IMR-90 (cell line): ENCODE measurements around the gene SLC6A7. TPM values are rescaled to one million over a fixed set of nuclear protein-coding genes. Genes with fewer than 3 reads are reported as not detected.

Experiments used
- ATAC-seq: fragments of 200-7000 bp; cut with Tn5 transposase; 2 replicates; pipeline ENCODE4 v1.9.1; 2020; ENCODE audit warnings: low read depth, mild to moderate bottlenecking, moderate library complexity
- BruUV-seq: library from RNA; stranded (reverse); fragments of 400-500 nt; replicated peaks from 2 replicates; lab custom pipeline; 2021; lab: Mats Ljungman, UMichigan
- CTCF ChIA-PET: fragments of 300-600 bp; formaldehyde crosslinking; extraction: SDS; loops from one replicate; lab custom pipeline; 2021; ENCODE audit warnings: antibody characterized with exemption; lab: Yijun Ruan, JAX
- POLR2A ChIA-PET: fragments of 300-600 bp; sonication (Branson Sonifier 250); formaldehyde crosslinking; loops from one replicate; lab custom pipeline; 2022; ENCODE audit warnings: antibody characterized with exemption; ENCODE audit not compliant: unreplicated experiment; lab: Charles Lee
- DNase-seq: peaks from one replicate; pipeline ENCODE4 v3.0.0; 2013
- H2AFZ ChIP-seq: replicated peaks from 2 replicates; pipeline ENCODE3; 2013; ENCODE audit warnings: low read length, mild to moderate bottlenecking; ENCODE audit not compliant: poor library complexity
- H2AK5ac ChIP-seq: 2 replicates; pipeline ENCODE4 v1.6.1; 2013; ENCODE audit warnings: low read depth, low read length, inconsistent platforms
- H2AK9ac ChIP-seq: replicated peaks from 2 replicates; pipeline ENCODE3; 2013; ENCODE audit warnings: mild to moderate bottlenecking, low read depth, low read length, moderate library complexity; ENCODE audit not compliant: poor library complexity
- H2BK120ac ChIP-seq: 2 replicates; pipeline ENCODE4 v1.6.1; 2013; ENCODE audit warnings: low read depth, low read length, inconsistent platforms
- H2BK15ac ChIP-seq: 3 replicates; pipeline ENCODE4 v1.6.1; 2013; ENCODE audit warnings: low read depth, low read length, inconsistent platforms
- H2BK20ac ChIP-seq: 2 replicates; pipeline ENCODE4 v1.6.1; 2013; ENCODE audit warnings: low read depth, mild to moderate bottlenecking, inconsistent platforms, low read length, moderate library complexity
- H2BK5ac ChIP-seq: 2 replicates; pipeline ENCODE4 v1.6.1; 2013; ENCODE audit warnings: mild to moderate bottlenecking, low read depth, low read length, inconsistent platforms; ENCODE audit not compliant: poor library complexity, severe bottlenecking
- H3K14ac ChIP-seq: replicated peaks from 2 replicates; pipeline ENCODE4 v1.6.1; 2013; ENCODE audit warnings: low read depth, low read length, inconsistent platforms
- H3K18ac ChIP-seq: 2 replicates; pipeline ENCODE4 v1.6.1; 2013; ENCODE audit warnings: low read depth, low read length, control low read depth
- H3K23ac ChIP-seq: 2 replicates; pipeline ENCODE4 v1.6.1; 2013; ENCODE audit warnings: low read depth, low read length, inconsistent platforms
- H3K27ac ChIP-seq: 2 replicates; pipeline ENCODE4 v1.5.1; 2013; ENCODE audit warnings: mild to moderate bottlenecking, control low read depth, low read length; ENCODE audit not compliant: insufficient read depth
- H3K27me3 ChIP-seq: 2 replicates; pipeline ENCODE4 v1.6.1; 2013; ENCODE audit warnings: low read length; ENCODE audit not compliant: control insufficient read depth, insufficient read depth
- H3K36me3 ChIP-seq: 2 replicates; pipeline ENCODE4 v1.6.1; 2013; ENCODE audit warnings: low read length, mixed read lengths; ENCODE audit not compliant: control insufficient read depth, insufficient read depth
- H3K4ac ChIP-seq: 2 replicates; pipeline ENCODE4 v1.6.1; 2013; ENCODE audit warnings: low read depth, low read length, inconsistent platforms
- H3K4me1 ChIP-seq: 2 replicates; pipeline ENCODE4 v1.6.1; 2013; ENCODE audit warnings: low read length, mixed read lengths; ENCODE audit not compliant: control insufficient read depth, insufficient read depth
- H3K4me2 ChIP-seq: 2 replicates; pipeline ENCODE4 v1.6.1; 2013; ENCODE audit warnings: low read depth, mild to moderate bottlenecking, control low read depth, low read length, moderate library complexity
- H3K4me3 ChIP-seq: 2 replicates; pipeline ENCODE4 v1.5.1; 2013; ENCODE audit warnings: low read depth, mild to moderate bottlenecking, control low read depth, low read length, moderate library complexity; ENCODE audit not compliant: insufficient read depth
- H3K56ac ChIP-seq: 2 replicates; pipeline ENCODE4 v1.6.1; 2013; ENCODE audit warnings: low read length, inconsistent platforms; ENCODE audit not compliant: insufficient read depth; ENCODE audit errors: extremely low read depth
- H3K79me1 ChIP-seq, 2 experiments: 2 replicates each; pipeline ENCODE4 v1.6.1; 2013; ENCODE audit warnings: low read length in 2 of 2, inconsistent platforms in 1 of 2, low read depth in 1 of 2
- H3K9ac ChIP-seq: 2 replicates; pipeline ENCODE4 v1.6.1; 2013; ENCODE audit warnings: low read depth, low read length, control low read depth
- H3K9me1 ChIP-seq: 2 replicates; pipeline ENCODE4 v1.6.1; 2013; ENCODE audit warnings: low read length, inconsistent platforms; ENCODE audit not compliant: insufficient read depth
- H3K9me3 ChIP-seq: 2 replicates; pipeline ENCODE4 v1.6.1; 2013; ENCODE audit warnings: low read length; ENCODE audit not compliant: control insufficient read depth, insufficient read depth
- H4K20me1 ChIP-seq: 2 replicates; pipeline ENCODE4 v1.6.1; 2013; ENCODE audit warnings: low read length, inconsistent platforms; ENCODE audit not compliant: insufficient read depth
- H4K5ac ChIP-seq: 2 replicates; pipeline ENCODE4 v1.6.1; 2013; ENCODE audit warnings: mild to moderate bottlenecking, low read depth, low read length, control low read depth
- H4K8ac ChIP-seq, 2 experiments: 2 replicates each; pipeline ENCODE4 v1.6.1; 2013; ENCODE audit warnings: low read depth in 2 of 2, low read length in 2 of 2, control low read depth in 1 of 2, inconsistent platforms in 1 of 2
- H4K91ac ChIP-seq: 2 replicates; pipeline ENCODE4 v1.6.1; 2013; ENCODE audit warnings: low read depth, low read length, inconsistent platforms; ENCODE audit not compliant: insufficient read depth
- BHLHE40 ChIP-seq: fragments of 150-350 bp; IDR thresholded peaks from 2 replicates; pipeline ENCODE4 v1.6.1; 2016; ENCODE audit warnings: mild to moderate bottlenecking, low read depth, low read length
- CEBPB ChIP-seq: IDR thresholded peaks from 2 replicates; pipeline ENCODE4 v1.6.1; 2012; ENCODE audit warnings: low read depth, low read length, improper control_type of control experiment
- CHD1 ChIP-seq: IDR thresholded peaks from 2 replicates; pipeline ENCODE4 v1.6.1; 2012; ENCODE audit warnings: low read depth, low read length, improper control_type of control experiment
- FOS ChIP-seq: fragments of 150-350 bp; IDR thresholded peaks from 2 replicates; pipeline ENCODE4 v1.6.1; 2016; ENCODE audit warnings: low read depth, low read length
- MAFK ChIP-seq: IDR thresholded peaks from 2 replicates; pipeline ENCODE4 v1.6.1; 2012; ENCODE audit warnings: low read depth, low read length, improper control_type of control experiment
- MAZ ChIP-seq: IDR thresholded peaks from 2 replicates; pipeline ENCODE4 v1.6.1; 2012; ENCODE audit warnings: low read depth, mild to moderate bottlenecking, low read length, improper control_type of control experiment, moderate library complexity, borderline replicate concordance
- MXI1 ChIP-seq: IDR thresholded peaks from 2 replicates; pipeline ENCODE4 v1.6.1; 2012; ENCODE audit warnings: low read depth, mild to moderate bottlenecking, low read length, moderate library complexity, borderline replicate concordance
- NFE2L2 ChIP-seq: fragments of 150-350 bp; IDR thresholded peaks from 2 replicates; pipeline ENCODE4 v1.6.1; 2016; ENCODE audit warnings: low read depth, mild to moderate bottlenecking, low read length
- POLR2A ChIP-seq: IDR thresholded peaks from 2 replicates; pipeline ENCODE4 v1.6.1; 2012; ENCODE audit warnings: mild to moderate bottlenecking, low read depth, low read length
- RAD21 ChIP-seq: IDR thresholded peaks from 2 replicates; pipeline ENCODE4 v1.6.1; 2012; ENCODE audit warnings: low read length, improper control_type of control experiment
- RCOR1 ChIP-seq: IDR thresholded peaks from 2 replicates; pipeline ENCODE4 v1.6.1; 2012; ENCODE audit warnings: mild to moderate bottlenecking, low read length, improper control_type of control experiment; ENCODE audit not compliant: insufficient replicate concordance
- RFX5 ChIP-seq: IDR thresholded peaks from 2 replicates; pipeline ENCODE4 v1.8.0; 2012; ENCODE audit warnings: low read depth, mild to moderate bottlenecking, low read length, moderate library complexity
- SMC3 ChIP-seq: fragments of 150-350 bp; IDR thresholded peaks from 2 replicates; pipeline ENCODE4 v1.6.1; 2016; ENCODE audit warnings: low read depth, mild to moderate bottlenecking, antibody characterized with exemption, low read length, moderate library complexity
- WGBS, 2 experiments: methylation state at CpG; one replicate each; pipeline versions ENCODE4 v1.1.5 to v1.1.7; 2013; ENCODE audit warnings: missing lambda C conversion rate in 2 of 2; ENCODE audit not compliant: insufficient read length in 1 of 2; ENCODE audit errors: extremely low coverage in 2 of 2; 5-methylcytosine and 5-hydroxymethylcytosine counted together
- dilution Hi-C: fragments of 300-500 bp; cut with HindIII; formaldehyde crosslinking; loops from one replicate; pipeline ENCODE4 v1.14.3; 2018; ENCODE audit warnings: low sequenced_read_pairs; ENCODE audit not compliant: unreplicated experiment
- in situ Hi-C: fragments of 300-500 bp; cut with MboI; formaldehyde crosslinking; loops from 3 replicates; pipeline ENCODE4 v1.14.3; 2019; ENCODE audit warnings: low sequenced_read_pairs, inconsistent platforms, mixed read lengths
- intact Hi-C: fragments of 100-400 bp; cut with micrococcal nuclease; formaldehyde crosslinking; loops from 2 replicates; pipeline ENCODE4 v1.10.0; 2022
- polyA plus RNA-seq, 3 experiments: library from polyadenylated mRNA; depleted of rRNA; stranded (reverse); fragments of >200 nt; gene quantifications; 2 replicates each; pipeline ENCODE4 v1.2.3, GENCODE V29; 2012; ENCODE audit warnings: low replicate concordance in 1 of 3
- total RNA-seq: library from RNA; depleted of rRNA; stranded (reverse); fragments of >200 nt; gene quantifications from 2 replicates; pipeline ENCODE4 v1.2.3, GENCODE V29; 2012
- TF ChIP-seq, protein P1 (sequence below): conservative IDR thresholded peaks from 2 replicates; pipeline ENCODE4 v1.5.1; 2012; ENCODE audit warnings: mild to moderate bottlenecking, low read depth, low read length, improper control_type of control experiment
- TF ChIP-seq, protein P2 (sequence below): fragments of 150-350 bp; IDR thresholded peaks from 2 replicates; pipeline ENCODE4 v1.6.1; 2016; ENCODE audit warnings: low read depth, mild to moderate bottlenecking, low read length, moderate library complexity, borderline replicate concordance
- TF ChIP-seq, protein P3 (sequence below): fragments of 150-350 bp; IDR thresholded peaks from 2 replicates; pipeline ENCODE4 v1.6.1; 2017; ENCODE audit warnings: mild to moderate bottlenecking, antibody characterized with exemption, low read length, low read depth

The SLC6A7 gene
- total and polyA plus RNA-seq, 2 of the 4 experiments (the other 2 are of a cell fraction), result under 0.01 TPM; not detected in 1

DNA sequence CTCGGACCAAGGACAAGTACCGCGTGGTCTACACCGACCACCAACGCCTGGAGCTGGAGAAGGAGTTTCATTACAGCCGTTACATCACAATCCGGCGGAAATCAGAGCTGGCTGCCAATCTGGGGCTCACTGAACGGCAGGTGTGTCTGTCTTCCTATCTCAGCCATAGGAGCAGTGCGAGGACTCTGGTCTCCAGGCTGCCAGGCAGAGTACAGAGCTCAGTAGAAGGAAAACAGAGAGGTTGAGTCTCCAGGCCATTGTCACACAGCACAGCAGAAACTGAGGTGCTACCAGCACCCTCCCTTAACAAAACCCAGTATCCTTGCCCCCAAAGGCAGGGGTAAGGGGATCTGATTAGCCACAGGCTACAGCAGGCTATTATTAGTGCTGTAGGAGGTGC lies 7.1 kb upstream of the SLC6A7 start:
- Histone ChIP-seq H4K91ac (no peak overlapping the region), H4K20me1 (no peaks in the 10 kb centered on the region; the same call in 1 of the 2 replicates), H3K9me1 (peaks cover 5% of the 10 kb centered on the region; the same call in 1 of the 2 replicates), H3K4me3 (no peak overlapping the region), H2BK120ac (no peak overlapping the region), H3K79me1 (no peaks in the 10 kb centered on the region), H3K4ac (no peak overlapping the region), H3K18ac (no peak overlapping the region), H4K5ac (no peak overlapping the region), H3K4me2 (no peak overlapping the region), H3K14ac (no peak overlapping the region), H2BK20ac (no peak overlapping the region), H3K4me1 (no peaks in the 10 kb centered on the region), H2AFZ (no peak overlapping the region), H3K36me3 (no peaks in the 10 kb centered on the region), H3K27ac (no peak overlapping the region), H2BK15ac (no peak overlapping the region), H2BK5ac (no peak overlapping the region), H3K23ac (no peak overlapping the region), H4K8ac (no peak overlapping the region), H3K27me3 (peaks cover 59% of the 10 kb centered on the region), H2AK9ac (no peak overlapping the region), H3K9ac (no peak overlapping the region), H3K9me3 (no peaks in the 10 kb centered on the region), H2AK5ac (no peak overlapping the region), H3K56ac (no peak overlapping the region)
- ATAC-seq (no peak), DNase-seq (no peak)
- no TSS peak for BruUV-seq
- WGBS, 2 experiments, result 100% methylated on average over 8 of the region's 10 CpGs; no CpG with 5 or more reads in 1 of the 2 experiments
- ChIA-PET POLR2A (no interaction called here), CTCF (no interaction called here)
- in situ Hi-C loops, result no loop called here
- intact Hi-C loops, result no loop called here
- TF ChIP-seq MAFK (no peak), RAD21 (no peak), MAZ (no peak), SMC3 (no peak), MXI1 (no peak), BHLHE40 (no peak), RFX5 (no peak), RCOR1 (no peak), NFE2L2 (no peak), POLR2A (no peak), CEBPB (no peak), FOS (no peak), CHD1 (no peak)
- TF ChIP-seq, protein P1, sequence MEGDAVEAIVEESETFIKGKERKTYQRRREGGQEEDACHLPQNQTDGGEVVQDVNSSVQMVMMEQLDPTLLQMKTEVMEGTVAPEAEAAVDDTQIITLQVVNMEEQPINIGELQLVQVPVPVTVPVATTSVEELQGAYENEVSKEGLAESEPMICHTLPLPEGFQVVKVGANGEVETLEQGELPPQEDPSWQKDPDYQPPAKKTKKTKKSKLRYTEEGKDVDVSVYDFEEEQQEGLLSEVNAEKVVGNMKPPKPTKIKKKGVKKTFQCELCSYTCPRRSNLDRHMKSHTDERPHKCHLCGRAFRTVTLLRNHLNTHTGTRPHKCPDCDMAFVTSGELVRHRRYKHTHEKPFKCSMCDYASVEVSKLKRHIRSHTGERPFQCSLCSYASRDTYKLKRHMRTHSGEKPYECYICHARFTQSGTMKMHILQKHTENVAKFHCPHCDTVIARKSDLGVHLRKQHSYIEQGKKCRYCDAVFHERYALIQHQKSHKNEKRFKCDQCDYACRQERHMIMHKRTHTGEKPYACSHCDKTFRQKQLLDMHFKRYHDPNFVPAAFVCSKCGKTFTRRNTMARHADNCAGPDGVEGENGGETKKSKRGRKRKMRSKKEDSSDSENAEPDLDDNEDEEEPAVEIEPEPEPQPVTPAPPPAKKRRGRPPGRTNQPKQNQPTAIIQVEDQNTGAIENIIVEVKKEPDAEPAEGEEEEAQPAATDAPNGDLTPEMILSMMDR, result no peak
- TF ChIP-seq, protein P2, sequence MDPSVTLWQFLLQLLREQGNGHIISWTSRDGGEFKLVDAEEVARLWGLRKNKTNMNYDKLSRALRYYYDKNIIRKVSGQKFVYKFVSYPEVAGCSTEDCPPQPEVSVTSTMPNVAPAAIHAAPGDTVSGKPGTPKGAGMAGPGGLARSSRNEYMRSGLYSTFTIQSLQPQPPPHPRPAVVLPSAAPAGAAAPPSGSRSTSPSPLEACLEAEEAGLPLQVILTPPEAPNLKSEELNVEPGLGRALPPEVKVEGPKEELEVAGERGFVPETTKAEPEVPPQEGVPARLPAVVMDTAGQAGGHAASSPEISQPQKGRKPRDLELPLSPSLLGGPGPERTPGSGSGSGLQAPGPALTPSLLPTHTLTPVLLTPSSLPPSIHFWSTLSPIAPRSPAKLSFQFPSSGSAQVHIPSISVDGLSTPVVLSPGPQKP, result no peak
- TF ChIP-seq, protein P3, sequence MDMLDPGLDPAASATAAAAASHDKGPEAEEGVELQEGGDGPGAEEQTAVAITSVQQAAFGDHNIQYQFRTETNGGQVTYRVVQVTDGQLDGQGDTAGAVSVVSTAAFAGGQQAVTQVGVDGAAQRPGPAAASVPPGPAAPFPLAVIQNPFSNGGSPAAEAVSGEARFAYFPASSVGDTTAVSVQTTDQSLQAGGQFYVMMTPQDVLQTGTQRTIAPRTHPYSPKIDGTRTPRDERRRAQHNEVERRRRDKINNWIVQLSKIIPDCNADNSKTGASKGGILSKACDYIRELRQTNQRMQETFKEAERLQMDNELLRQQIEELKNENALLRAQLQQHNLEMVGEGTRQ, result no peak
- dilution Hi-C loops, result no loop called here
